ENCODE data around the gene ANTXR1. TPM values are rescaled to one million over a fixed set of nuclear protein-coding genes. Genes with fewer than 3 reads are reported as not detected.

Gene ANTXR1
- total and polyA plus RNA-seq, 10 donors: 2.8 to 66.7 (median 36.9) TPM

DNA sequence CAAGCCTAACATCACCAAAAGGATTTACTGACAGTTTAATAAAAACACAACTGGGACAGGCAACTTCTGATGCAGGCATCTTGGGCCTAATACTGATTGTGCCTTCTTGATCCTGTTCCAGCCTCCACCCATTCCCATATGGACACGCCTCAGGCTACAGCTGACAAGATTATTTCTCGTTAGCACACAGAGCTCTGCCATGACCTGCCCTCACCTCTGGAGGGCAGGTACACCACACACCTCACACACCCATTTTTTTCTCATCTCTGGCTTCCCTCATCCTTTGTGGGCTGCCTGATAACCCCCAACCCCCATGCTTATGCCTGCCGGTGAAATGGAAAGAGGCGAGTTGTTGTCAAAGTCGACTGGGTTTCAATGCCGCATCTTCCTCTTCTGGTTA lies 147.0 kb downstream of the ANTXR1 start:
- no peak for DNase-seq
- 62 to 87% (median 82%) methylated on average over 6 of the region's 6 CpGs for WGBS, 5 donors
- intact Hi-C loops (cut with DNase I; ENCODE audit: low total_unique reads): no loop called here
- TF ChIP-seq, protein P1, sequence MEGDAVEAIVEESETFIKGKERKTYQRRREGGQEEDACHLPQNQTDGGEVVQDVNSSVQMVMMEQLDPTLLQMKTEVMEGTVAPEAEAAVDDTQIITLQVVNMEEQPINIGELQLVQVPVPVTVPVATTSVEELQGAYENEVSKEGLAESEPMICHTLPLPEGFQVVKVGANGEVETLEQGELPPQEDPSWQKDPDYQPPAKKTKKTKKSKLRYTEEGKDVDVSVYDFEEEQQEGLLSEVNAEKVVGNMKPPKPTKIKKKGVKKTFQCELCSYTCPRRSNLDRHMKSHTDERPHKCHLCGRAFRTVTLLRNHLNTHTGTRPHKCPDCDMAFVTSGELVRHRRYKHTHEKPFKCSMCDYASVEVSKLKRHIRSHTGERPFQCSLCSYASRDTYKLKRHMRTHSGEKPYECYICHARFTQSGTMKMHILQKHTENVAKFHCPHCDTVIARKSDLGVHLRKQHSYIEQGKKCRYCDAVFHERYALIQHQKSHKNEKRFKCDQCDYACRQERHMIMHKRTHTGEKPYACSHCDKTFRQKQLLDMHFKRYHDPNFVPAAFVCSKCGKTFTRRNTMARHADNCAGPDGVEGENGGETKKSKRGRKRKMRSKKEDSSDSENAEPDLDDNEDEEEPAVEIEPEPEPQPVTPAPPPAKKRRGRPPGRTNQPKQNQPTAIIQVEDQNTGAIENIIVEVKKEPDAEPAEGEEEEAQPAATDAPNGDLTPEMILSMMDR (IDR thresholded peaks at IDR 0.05 in 8 of 11, conservative IDR thresholded peaks at IDR 0.05 in 3 of 11): no peak
- TF ChIP-seq POLR2A (IDR thresholded peaks at IDR 0.05) (no peak), POLR2AphosphoS5 (IDR thresholded peaks at IDR 0.05) (no peak)
- H3K27me3 ChIP-seq (replicated peaks in 1 of 7): peaks cover 0 to 8% (median 0%) of the 10 kb centered on the region in 7 donors
- H3K9me3 ChIP-seq: no peaks in the 10 kb centered on the region
- peaks cover 6 to 39% (median 18%) of the 10 kb centered on the region in 6 donors for H3K4me1 ChIP-seq
- H3K4me3 ChIP-seq: no peak overlapping the region
- H3K36me3 ChIP-seq: no peaks in the 10 kb centered on the region
- H3K27ac ChIP-seq: peak overlapping the region in 1 of 8 donors; percentile 3

DNA sequence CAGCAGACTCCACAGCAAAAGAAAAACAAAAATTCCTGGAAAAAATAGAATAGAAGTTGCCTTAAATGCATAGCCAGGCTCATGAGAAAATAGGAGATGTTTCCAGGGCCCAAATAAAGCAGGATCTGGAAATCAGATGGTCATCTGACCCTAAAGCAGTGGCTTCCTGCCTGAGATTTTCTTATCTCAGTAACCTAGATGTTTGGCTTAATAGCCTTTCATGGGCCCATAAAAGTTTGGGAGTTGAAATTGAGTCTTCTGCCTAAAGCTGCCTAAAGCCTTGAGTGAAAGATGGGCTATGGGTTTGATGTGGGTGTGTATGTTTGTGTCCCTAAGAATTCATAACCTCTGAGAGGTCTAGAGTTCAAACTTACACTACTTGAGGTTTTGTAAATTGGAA lies 149.1 kb downstream of the ANTXR1 start:
- H3K4me1 ChIP-seq: peaks cover 6 to 45% (median 20%) of the 10 kb centered on the region in 6 donors
- no peaks in the 10 kb centered on the region for H3K9me3 ChIP-seq
- intact Hi-C loops (cut with DNase I; ENCODE audit: low total_unique reads): no loop called here
- no peak for DNase-seq
- H3K27ac ChIP-seq: peak overlapping the region in 6 of 8 donors; percentile 57 to 80 (median 69)
- H3K36me3 ChIP-seq: no peaks in the 10 kb centered on the region
- H3K4me3 ChIP-seq: no peak overlapping the region
- TF ChIP-seq POLR2AphosphoS5 (IDR thresholded peaks at IDR 0.05) (no peak), POLR2A (IDR thresholded peaks at IDR 0.05) (no peak)
- TF ChIP-seq, protein P1 (IDR thresholded peaks at IDR 0.05 in 8 of 11, conservative IDR thresholded peaks at IDR 0.05 in 3 of 11): no peak
- peaks cover 0 to 6% (median 0%) of the 10 kb centered on the region in 7 donors for H3K27me3 ChIP-seq (replicated peaks in 1 of 7)

DNA sequence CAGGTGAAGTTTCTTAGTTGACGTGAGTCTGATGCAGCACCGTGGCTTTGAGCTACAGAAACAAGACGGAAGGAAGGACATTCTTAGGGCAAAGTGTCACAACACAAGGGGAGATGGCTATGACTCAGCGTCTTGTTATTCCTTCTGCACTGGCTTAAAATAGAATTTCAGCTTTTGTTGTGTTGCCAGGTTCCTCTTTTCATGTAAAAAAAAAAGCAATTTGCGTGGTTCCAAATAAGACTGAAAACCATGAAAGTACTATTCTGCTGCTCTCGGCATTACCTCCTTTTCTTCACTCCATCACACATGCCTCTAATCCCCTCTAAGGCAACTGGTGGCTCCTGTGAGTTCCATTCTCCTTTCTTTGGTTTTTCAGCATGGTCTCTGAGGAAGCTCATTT lies 150.1 kb downstream of the ANTXR1 start:
- 12 to 29% (median 16%) methylated on average over 6 of the region's 6 CpGs for WGBS, 5 donors
- H3K27ac ChIP-seq: peak overlapping the region in 6 of 8 donors; percentile 57 to 80 (median 69)
- no peaks in the 10 kb centered on the region for H3K9me3 ChIP-seq
- no peak for DNase-seq
- no peaks in the 10 kb centered on the region for H3K36me3 ChIP-seq
- intact Hi-C loops (cut with DNase I; ENCODE audit: low total_unique reads): no loop called here
- H3K4me3 ChIP-seq: no peak overlapping the region
- TF ChIP-seq, protein P1 (IDR thresholded peaks at IDR 0.05 in 8 of 11, conservative IDR thresholded peaks at IDR 0.05 in 3 of 11): no peak
- TF ChIP-seq POLR2AphosphoS5 (IDR thresholded peaks at IDR 0.05): peak in 1 of 3 donors; percentile 53
- peaks cover 0 to 6% (median 0%) of the 10 kb centered on the region in 7 donors for H3K27me3 ChIP-seq (replicated peaks in 1 of 7)
- H3K4me1 ChIP-seq: peaks cover 6 to 45% (median 20%) of the 10 kb centered on the region in 6 donors

DNA sequence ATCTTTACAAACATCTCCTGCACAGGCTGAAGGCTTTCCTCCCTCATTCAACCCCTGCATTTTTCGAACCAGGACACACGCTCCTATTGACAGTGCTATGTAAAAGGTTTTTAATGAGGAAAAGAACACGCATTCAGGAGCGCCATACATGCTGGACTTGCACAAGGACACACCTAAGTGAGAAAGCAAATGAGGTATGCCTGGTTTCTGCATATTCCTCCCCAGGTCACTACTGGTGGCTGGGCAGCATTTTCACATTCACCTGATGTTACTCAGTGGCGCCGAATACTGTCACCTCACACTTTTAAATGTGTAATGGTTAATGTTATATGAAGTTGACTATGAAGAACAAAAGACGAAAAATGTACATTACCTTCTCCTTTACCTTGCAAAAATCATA lies 150.6 kb downstream of the ANTXR1 start:
- Histone ChIP-seq H3K9me3 (no peaks in the 10 kb centered on the region), H3K27ac (peak overlapping the region in 7 of 8 donors; percentile 23 to 80 (median 67)), H3K4me1 (peaks cover 6 to 45% (median 20%) of the 10 kb centered on the region in 6 donors), H3K4me3 (no peak overlapping the region), H3K36me3 (no peaks in the 10 kb centered on the region), H3K27me3 (replicated peaks in 1 of 7) (peaks cover 0 to 6% (median 0%) of the 10 kb centered on the region in 7 donors)
- intact Hi-C loops (cut with DNase I; ENCODE audit: low total_unique reads): no loop called here
- no peak for TF ChIP-seq POLR2A (IDR thresholded peaks at IDR 0.05)
- TF ChIP-seq POLR2AphosphoS5 (IDR thresholded peaks at IDR 0.05): no peak
- TF ChIP-seq, protein P1 (IDR thresholded peaks at IDR 0.05 in 8 of 11, conservative IDR thresholded peaks at IDR 0.05 in 3 of 11): no peak
- no peak for DNase-seq
- WGBS, 5 donors: 73 to 83% (median 82%) methylated on average over 7 of the region's 7 CpGs

All from spleen (tissue), 11 donors.